ENCODE results near the gene TRIP10. TPM values are rescaled to one million over a fixed set of nuclear protein-coding genes. Genes with fewer than 3 reads are reported as not detected.

TRIP10 gene
- total and polyA plus RNA-seq, 2 of the 8 experiments (the other 6 are each of a cell fraction or from before 2014, with no cell fraction given) = 27.8 to 69.5 TPM

- TF ChIP-seq RAD21 (IDR thresholded peaks at IDR 0.05 in 1 of 2, conservative IDR thresholded peaks at IDR 0.05 in 1 of 2; ENCODE audit: low read depth in 2 of 2, low read length in 2 of 2) = no peak
- TF ChIP-seq SIN3A (conservative IDR thresholded peaks at IDR 0.05 in 1 of 2, IDR thresholded peaks at IDR 0.05 in 1 of 2; ENCODE audit: low read depth in 1 of 2, low read length in 2 of 2) = no peak
- no peak for TF ChIP-seq SIX5 (IDR thresholded peaks at IDR 0.05; ENCODE audit: low read depth, low read length)
- no peak for TF ChIP-seq TCF12 (IDR thresholded peaks at IDR 0.05; ENCODE audit: low read depth, low read length)
- no peak for TF ChIP-seq KDM1A (IDR thresholded peaks at IDR 0.05; ENCODE audit: borderline replicate concordance, low read length)
- no peak for TF ChIP-seq TEAD4 (IDR thresholded peaks at IDR 0.05; ENCODE audit: low read depth, low read length)
- TF ChIP-seq CHD7 (IDR thresholded peaks at IDR 0.05; ENCODE audit: insufficient replicate concordance, low read length) = no peak
- no peak for TF ChIP-seq SP1 (IDR thresholded peaks at IDR 0.05; ENCODE audit: low read depth, low read length)
Observed at GRCh38 chr19:6734096-6734696, 5.3 kb upstream of the TRIP10 start (continued).
